IMR-90 (cell line): ENCODE results near the gene SLC66A2. TPM values are rescaled to one million over a fixed set of nuclear protein-coding genes. Genes with fewer than 3 reads are reported as not detected.
A peak's percentile ranks its signal among the peaks of the same experiment; 100 is the strongest.

Experiments
- ATAC-seq: fragments of 200-7000 bp; cut with Tn5 transposase; 2 replicates; pipeline ENCODE4 v1.9.1; 2020; ENCODE audit warnings: low read depth, mild to moderate bottlenecking, moderate library complexity
- BruUV-seq: library from RNA; stranded (reverse); fragments of 400-500 nt; replicated peaks from 2 replicates; lab custom pipeline; 2021; lab: Mats Ljungman, UMichigan
- CTCF ChIA-PET: fragments of 300-600 bp; formaldehyde crosslinking; extraction: SDS; loops from one replicate; lab custom pipeline; 2021; ENCODE audit warnings: antibody characterized with exemption; lab: Yijun Ruan, JAX
- POLR2A ChIA-PET: fragments of 300-600 bp; sonication (Branson Sonifier 250); formaldehyde crosslinking; loops from one replicate; lab custom pipeline; 2022; ENCODE audit warnings: antibody characterized with exemption; ENCODE audit not compliant: unreplicated experiment; lab: Charles Lee
- DNase-seq: peaks from one replicate; pipeline ENCODE4 v3.0.0; 2013
- H2AFZ ChIP-seq: replicated peaks from 2 replicates; pipeline ENCODE3; 2013; ENCODE audit warnings: low read length, mild to moderate bottlenecking; ENCODE audit not compliant: poor library complexity
- H2AK5ac ChIP-seq: 2 replicates; pipeline ENCODE4 v1.6.1; 2013; ENCODE audit warnings: low read depth, low read length, inconsistent platforms
- H2AK9ac ChIP-seq: replicated peaks from 2 replicates; pipeline ENCODE3; 2013; ENCODE audit warnings: mild to moderate bottlenecking, low read depth, low read length, moderate library complexity; ENCODE audit not compliant: poor library complexity
- H2BK120ac ChIP-seq: 2 replicates; pipeline ENCODE4 v1.6.1; 2013; ENCODE audit warnings: low read depth, low read length, inconsistent platforms
- H2BK15ac ChIP-seq: 3 replicates; pipeline ENCODE4 v1.6.1; 2013; ENCODE audit warnings: low read depth, low read length, inconsistent platforms
- H2BK20ac ChIP-seq: 2 replicates; pipeline ENCODE4 v1.6.1; 2013; ENCODE audit warnings: low read depth, mild to moderate bottlenecking, inconsistent platforms, low read length, moderate library complexity
- H2BK5ac ChIP-seq: 2 replicates; pipeline ENCODE4 v1.6.1; 2013; ENCODE audit warnings: mild to moderate bottlenecking, low read depth, low read length, inconsistent platforms; ENCODE audit not compliant: poor library complexity, severe bottlenecking
- H3K14ac ChIP-seq: replicated peaks from 2 replicates; pipeline ENCODE4 v1.6.1; 2013; ENCODE audit warnings: low read depth, low read length, inconsistent platforms
- H3K18ac ChIP-seq: 2 replicates; pipeline ENCODE4 v1.6.1; 2013; ENCODE audit warnings: low read depth, low read length, control low read depth
- H3K23ac ChIP-seq: 2 replicates; pipeline ENCODE4 v1.6.1; 2013; ENCODE audit warnings: low read depth, low read length, inconsistent platforms
- H3K27ac ChIP-seq: 2 replicates; pipeline ENCODE4 v1.5.1; 2013; ENCODE audit warnings: mild to moderate bottlenecking, control low read depth, low read length; ENCODE audit not compliant: insufficient read depth
- H3K27me3 ChIP-seq: 2 replicates; pipeline ENCODE4 v1.6.1; 2013; ENCODE audit warnings: low read length; ENCODE audit not compliant: control insufficient read depth, insufficient read depth
- H3K36me3 ChIP-seq: 2 replicates; pipeline ENCODE4 v1.6.1; 2013; ENCODE audit warnings: low read length, mixed read lengths; ENCODE audit not compliant: control insufficient read depth, insufficient read depth
- H3K4ac ChIP-seq: 2 replicates; pipeline ENCODE4 v1.6.1; 2013; ENCODE audit warnings: low read depth, low read length, inconsistent platforms
- H3K4me1 ChIP-seq: 2 replicates; pipeline ENCODE4 v1.6.1; 2013; ENCODE audit warnings: low read length, mixed read lengths; ENCODE audit not compliant: control insufficient read depth, insufficient read depth
- H3K4me2 ChIP-seq: 2 replicates; pipeline ENCODE4 v1.6.1; 2013; ENCODE audit warnings: low read depth, mild to moderate bottlenecking, control low read depth, low read length, moderate library complexity
- H3K4me3 ChIP-seq: 2 replicates; pipeline ENCODE4 v1.5.1; 2013; ENCODE audit warnings: low read depth, mild to moderate bottlenecking, control low read depth, low read length, moderate library complexity; ENCODE audit not compliant: insufficient read depth
- H3K56ac ChIP-seq: 2 replicates; pipeline ENCODE4 v1.6.1; 2013; ENCODE audit warnings: low read length, inconsistent platforms; ENCODE audit not compliant: insufficient read depth; ENCODE audit errors: extremely low read depth
- H3K79me1 ChIP-seq, 2 experiments: 2 replicates each; pipeline ENCODE4 v1.6.1; 2013; ENCODE audit warnings: low read length in 2 of 2, inconsistent platforms in 1 of 2, low read depth in 1 of 2
- H3K9ac ChIP-seq: 2 replicates; pipeline ENCODE4 v1.6.1; 2013; ENCODE audit warnings: low read depth, low read length, control low read depth
- H3K9me1 ChIP-seq: 2 replicates; pipeline ENCODE4 v1.6.1; 2013; ENCODE audit warnings: low read length, inconsistent platforms; ENCODE audit not compliant: insufficient read depth
- H3K9me3 ChIP-seq: 2 replicates; pipeline ENCODE4 v1.6.1; 2013; ENCODE audit warnings: low read length; ENCODE audit not compliant: control insufficient read depth, insufficient read depth
- H4K20me1 ChIP-seq: 2 replicates; pipeline ENCODE4 v1.6.1; 2013; ENCODE audit warnings: low read length, inconsistent platforms; ENCODE audit not compliant: insufficient read depth
- H4K5ac ChIP-seq: 2 replicates; pipeline ENCODE4 v1.6.1; 2013; ENCODE audit warnings: mild to moderate bottlenecking, low read depth, low read length, control low read depth
- H4K8ac ChIP-seq, 2 experiments: 2 replicates each; pipeline ENCODE4 v1.6.1; 2013; ENCODE audit warnings: low read depth in 2 of 2, low read length in 2 of 2, control low read depth in 1 of 2, inconsistent platforms in 1 of 2
- H4K91ac ChIP-seq: 2 replicates; pipeline ENCODE4 v1.6.1; 2013; ENCODE audit warnings: low read depth, low read length, inconsistent platforms; ENCODE audit not compliant: insufficient read depth
- BHLHE40 ChIP-seq: fragments of 150-350 bp; IDR thresholded peaks from 2 replicates; pipeline ENCODE4 v1.6.1; 2016; ENCODE audit warnings: mild to moderate bottlenecking, low read depth, low read length
- FOS ChIP-seq: fragments of 150-350 bp; IDR thresholded peaks from 2 replicates; pipeline ENCODE4 v1.6.1; 2016; ENCODE audit warnings: low read depth, low read length
- MAFK ChIP-seq: IDR thresholded peaks from 2 replicates; pipeline ENCODE4 v1.6.1; 2012; ENCODE audit warnings: low read depth, low read length, improper control_type of control experiment
- MAZ ChIP-seq: IDR thresholded peaks from 2 replicates; pipeline ENCODE4 v1.6.1; 2012; ENCODE audit warnings: low read depth, mild to moderate bottlenecking, low read length, improper control_type of control experiment, moderate library complexity, borderline replicate concordance
- POLR2A ChIP-seq: IDR thresholded peaks from 2 replicates; pipeline ENCODE4 v1.6.1; 2012; ENCODE audit warnings: mild to moderate bottlenecking, low read depth, low read length
- RAD21 ChIP-seq: IDR thresholded peaks from 2 replicates; pipeline ENCODE4 v1.6.1; 2012; ENCODE audit warnings: low read length, improper control_type of control experiment
- RFX5 ChIP-seq: IDR thresholded peaks from 2 replicates; pipeline ENCODE4 v1.8.0; 2012; ENCODE audit warnings: low read depth, mild to moderate bottlenecking, low read length, moderate library complexity
- SMC3 ChIP-seq: fragments of 150-350 bp; IDR thresholded peaks from 2 replicates; pipeline ENCODE4 v1.6.1; 2016; ENCODE audit warnings: low read depth, mild to moderate bottlenecking, antibody characterized with exemption, low read length, moderate library complexity
- WGBS, 2 experiments: methylation state at CpG; one replicate each; pipeline versions ENCODE4 v1.1.5 to v1.1.7; 2013; ENCODE audit warnings: missing lambda C conversion rate in 2 of 2; ENCODE audit not compliant: insufficient read length in 1 of 2; ENCODE audit errors: extremely low coverage in 2 of 2; 5-methylcytosine and 5-hydroxymethylcytosine counted together
- dilution Hi-C: fragments of 300-500 bp; cut with HindIII; formaldehyde crosslinking; loops from one replicate; pipeline ENCODE4 v1.14.3; 2018; ENCODE audit warnings: low sequenced_read_pairs; ENCODE audit not compliant: unreplicated experiment
- in situ Hi-C: fragments of 300-500 bp; cut with MboI; formaldehyde crosslinking; loops from 3 replicates; pipeline ENCODE4 v1.14.3; 2019; ENCODE audit warnings: low sequenced_read_pairs, inconsistent platforms, mixed read lengths
- intact Hi-C: fragments of 100-400 bp; cut with micrococcal nuclease; formaldehyde crosslinking; loops from 2 replicates; pipeline ENCODE4 v1.10.0; 2022
- polyA plus RNA-seq, 3 experiments: library from polyadenylated mRNA; depleted of rRNA; stranded (reverse); fragments of >200 nt; gene quantifications; 2 replicates each; pipeline ENCODE4 v1.2.3, GENCODE V29; 2012; ENCODE audit warnings: low replicate concordance in 1 of 3
- total RNA-seq: library from RNA; depleted of rRNA; stranded (reverse); fragments of >200 nt; gene quantifications from 2 replicates; pipeline ENCODE4 v1.2.3, GENCODE V29; 2012
- TF ChIP-seq, protein P1 (sequence below): fragments of 150-350 bp; IDR thresholded peaks from 2 replicates; pipeline ENCODE4 v1.6.1; 2016; ENCODE audit warnings: low read depth, mild to moderate bottlenecking, low read length, moderate library complexity, borderline replicate concordance
- TF ChIP-seq, protein P2 (sequence below): conservative IDR thresholded peaks from 2 replicates; pipeline ENCODE4 v1.5.1; 2012; ENCODE audit warnings: mild to moderate bottlenecking, low read depth, low read length, improper control_type of control experiment

SLC66A2 gene
- total and polyA plus RNA-seq, 2 of the 4 experiments (the other 2 are of a cell fraction), result 17.6 to 23.5 TPM

DNA sequence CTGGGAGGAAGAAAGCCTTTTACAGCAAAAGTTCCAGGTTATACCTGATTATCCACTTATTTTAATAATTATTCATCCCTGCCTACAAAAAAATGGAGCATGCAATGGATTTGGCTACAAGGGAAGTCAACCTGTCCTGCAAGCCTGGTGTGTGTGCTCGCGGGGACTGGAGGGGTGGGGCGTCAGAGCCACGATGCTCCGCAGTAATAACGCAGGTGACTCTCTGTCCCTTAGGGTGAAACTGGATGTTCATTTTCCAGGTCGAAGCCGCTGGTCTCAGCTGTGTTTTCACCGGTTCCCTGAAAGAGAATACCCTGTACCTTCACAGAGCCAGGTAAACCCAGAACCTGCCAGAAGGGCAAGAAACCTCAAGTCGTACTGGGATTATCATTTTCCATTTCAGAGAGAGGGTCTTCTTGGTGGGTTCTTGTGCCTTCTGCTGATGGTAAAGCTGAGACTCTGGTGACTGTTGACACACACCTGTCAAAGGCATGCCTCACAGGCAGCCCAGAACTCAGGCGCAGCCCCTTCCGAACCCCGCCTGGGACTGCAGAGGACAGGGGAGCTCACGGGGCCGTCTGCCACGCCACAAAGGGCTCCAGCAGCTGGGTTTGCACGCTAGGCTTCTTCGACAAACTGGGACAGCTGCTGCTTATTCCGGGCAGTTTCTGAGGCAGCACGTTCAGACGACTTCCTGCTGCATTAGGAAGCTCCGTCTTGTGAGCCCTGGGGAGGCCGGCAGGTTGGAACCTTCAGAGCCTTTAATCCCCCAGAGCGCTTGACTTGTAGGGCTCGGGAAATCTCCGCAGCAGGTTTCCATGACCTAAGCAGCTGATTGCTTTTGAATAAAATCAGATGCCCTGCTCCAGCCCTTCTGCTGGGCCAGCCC, 95.1 kb downstream of the SLC66A2 start:
- in situ Hi-C loops (no loop called here), intact Hi-C loops (no loop called here), dilution Hi-C loops (no loop called here)
- Histone ChIP-seq H4K8ac (no peak overlapping the region), H4K5ac (no peak overlapping the region), H2BK15ac (no peak overlapping the region), H3K56ac (no peak overlapping the region), H3K9me3 (no peaks in the 10 kb centered on the region; the same call in 1 of the 2 replicates), H3K4ac (no peak overlapping the region; the same call in 1 of the 2 replicates), H2AK5ac (no peak overlapping the region), H2BK20ac (no peak overlapping the region), H3K23ac (no peak overlapping the region), H3K79me1 (no peaks in the 10 kb centered on the region), H3K14ac (no peak overlapping the region), H3K36me3 (no peaks in the 10 kb centered on the region), H2AFZ (peak overlapping the region; percentile 78), H2BK5ac (no peak overlapping the region), H3K4me1 (peaks cover 2% of the 10 kb centered on the region; the same call in 1 of the 2 replicates), H4K91ac (no peak overlapping the region), H3K9ac (no peak overlapping the region), H4K20me1 (no peaks in the 10 kb centered on the region), H2BK120ac (no peak overlapping the region), H3K4me2 (no peak overlapping the region), H3K9me1 (peaks cover 3% of the 10 kb centered on the region), H3K18ac (no peak overlapping the region), H3K27ac (no peak overlapping the region), H3K27me3 (no peaks in the 10 kb centered on the region), H2AK9ac (peak overlapping the region; percentile 10), H3K4me3 (no peak overlapping the region)
- ChIA-PET POLR2A (no interaction called here), CTCF (no interaction called here)
- peak; percentile 25 for DNase-seq
- peak; percentile 39 for ATAC-seq
- 54% methylated on average over 18 of the region's 26 CpGs; no CpG with 5 or more reads in 1 of the 2 experiments for WGBS, 2 experiments
- TF ChIP-seq BHLHE40 (no peak), RAD21 (no peak), MAFK (no peak), MAZ (no peak), POLR2A (no peak), SMC3 (no peak), RFX5 (no peak), FOS (no peak)
- TF ChIP-seq, protein P1, sequence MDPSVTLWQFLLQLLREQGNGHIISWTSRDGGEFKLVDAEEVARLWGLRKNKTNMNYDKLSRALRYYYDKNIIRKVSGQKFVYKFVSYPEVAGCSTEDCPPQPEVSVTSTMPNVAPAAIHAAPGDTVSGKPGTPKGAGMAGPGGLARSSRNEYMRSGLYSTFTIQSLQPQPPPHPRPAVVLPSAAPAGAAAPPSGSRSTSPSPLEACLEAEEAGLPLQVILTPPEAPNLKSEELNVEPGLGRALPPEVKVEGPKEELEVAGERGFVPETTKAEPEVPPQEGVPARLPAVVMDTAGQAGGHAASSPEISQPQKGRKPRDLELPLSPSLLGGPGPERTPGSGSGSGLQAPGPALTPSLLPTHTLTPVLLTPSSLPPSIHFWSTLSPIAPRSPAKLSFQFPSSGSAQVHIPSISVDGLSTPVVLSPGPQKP, result no peak
- TF ChIP-seq, protein P2, sequence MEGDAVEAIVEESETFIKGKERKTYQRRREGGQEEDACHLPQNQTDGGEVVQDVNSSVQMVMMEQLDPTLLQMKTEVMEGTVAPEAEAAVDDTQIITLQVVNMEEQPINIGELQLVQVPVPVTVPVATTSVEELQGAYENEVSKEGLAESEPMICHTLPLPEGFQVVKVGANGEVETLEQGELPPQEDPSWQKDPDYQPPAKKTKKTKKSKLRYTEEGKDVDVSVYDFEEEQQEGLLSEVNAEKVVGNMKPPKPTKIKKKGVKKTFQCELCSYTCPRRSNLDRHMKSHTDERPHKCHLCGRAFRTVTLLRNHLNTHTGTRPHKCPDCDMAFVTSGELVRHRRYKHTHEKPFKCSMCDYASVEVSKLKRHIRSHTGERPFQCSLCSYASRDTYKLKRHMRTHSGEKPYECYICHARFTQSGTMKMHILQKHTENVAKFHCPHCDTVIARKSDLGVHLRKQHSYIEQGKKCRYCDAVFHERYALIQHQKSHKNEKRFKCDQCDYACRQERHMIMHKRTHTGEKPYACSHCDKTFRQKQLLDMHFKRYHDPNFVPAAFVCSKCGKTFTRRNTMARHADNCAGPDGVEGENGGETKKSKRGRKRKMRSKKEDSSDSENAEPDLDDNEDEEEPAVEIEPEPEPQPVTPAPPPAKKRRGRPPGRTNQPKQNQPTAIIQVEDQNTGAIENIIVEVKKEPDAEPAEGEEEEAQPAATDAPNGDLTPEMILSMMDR, result no peak
- BruUV-seq, result no TSS peak
